HepG2 (cell line): ENCODE measurements around the gene ROMO1. TPM values are rescaled to one million over a fixed set of nuclear protein-coding genes. Genes with fewer than 3 reads are reported as not detected.
A peak's percentile ranks its signal among the peaks of the same experiment; 100 is the strongest.

ENCODE experiments used
- ARHGAP35 ChIP-seq: sonication (generic); formaldehyde crosslinking; IDR thresholded peaks from 2 replicates; pipeline ENCODE4 v1.9.0; 2022; ENCODE audit warnings: mild to moderate bottlenecking, inconsistent platforms, moderate library complexity, missing genetic modification reagents, borderline replicate concordance
- ARNT2 ChIP-seq: sonication (generic); formaldehyde crosslinking; IDR thresholded peaks from 2 replicates; pipeline ENCODE4 v1.8.0; 2022; ENCODE audit warnings: mild to moderate bottlenecking, low read depth, missing genetic modification reagents, moderate library complexity
- ATAD3A ChIP-seq: sonication (generic); formaldehyde crosslinking; IDR thresholded peaks from 2 replicates; pipeline ENCODE4 v1.4.0; 2020; ENCODE audit warnings: missing genetic modification reagents
- BRCA1 ChIP-seq: sonication (generic); formaldehyde crosslinking; IDR thresholded peaks from 2 replicates; pipeline ENCODE4 v1.4.0; 2020; ENCODE audit warnings: missing genetic modification reagents
- BRD4 ChIP-seq: sonication (generic); formaldehyde crosslinking; IDR thresholded peaks from 2 replicates; pipeline ENCODE4 v1.4.0; 2020; ENCODE audit warnings: missing genetic modification reagents
- DDIT3 ChIP-seq: sonication (generic); formaldehyde crosslinking; IDR thresholded peaks from 2 replicates; pipeline ENCODE4 v1.4.0; 2020; ENCODE audit warnings: mild to moderate bottlenecking, missing genetic modification reagents
- FOXP1 ChIP-seq, 2 experiments: fragments of 450-650 bp in 1 of 2; IDR thresholded peaks; 2 replicates each; pipeline ENCODE4 v1.6.1; 2017 to 2018; ENCODE audit warnings: antibody characterized with exemption in 1 of 2
- NFKBIZ ChIP-seq: IDR thresholded peaks from 2 replicates; pipeline ENCODE4 v1.6.1; 2018; ENCODE audit warnings: missing genetic modification reagents, missing compliant biosample characterization
- NFYC ChIP-seq: IDR thresholded peaks from 2 replicates; pipeline ENCODE4 v1.6.1; 2016; ENCODE audit warnings: missing genetic modification reagents, missing compliant biosample characterization
- POLR2A ChIP-seq, 2 experiments: IDR thresholded peaks; 2 replicates each; pipeline ENCODE4 v1.6.1; 2011; ENCODE audit warnings: low read depth in 2 of 2, low read length in 2 of 2, mild to moderate bottlenecking in 1 of 2, moderate library complexity in 1 of 2; ENCODE audit not compliant: insufficient read depth in 1 of 2
- RCOR2 ChIP-seq: IDR thresholded peaks from 2 replicates; pipeline ENCODE4 v1.6.1; 2016; ENCODE audit warnings: missing biosample characterization, missing genetic modification reagents
- SCMH1 ChIP-seq: sonication (generic); formaldehyde crosslinking; IDR thresholded peaks from 2 replicates; pipeline ENCODE4 v1.9.0; 2021; ENCODE audit warnings: missing genetic modification reagents, mild to moderate bottlenecking, borderline replicate concordance
- SRF ChIP-seq: IDR thresholded peaks from 2 replicates; pipeline ENCODE4 v1.6.1; 2011; ENCODE audit warnings: mild to moderate bottlenecking, low read depth, low read length, moderate library complexity
- UBTF ChIP-seq: sonication (generic); formaldehyde crosslinking; IDR thresholded peaks from 2 replicates; pipeline ENCODE4 v1.4.0; 2020; ENCODE audit warnings: mild to moderate bottlenecking, missing genetic modification reagents
- ZBTB39 ChIP-seq: sonication (generic); formaldehyde crosslinking; IDR thresholded peaks from 2 replicates; pipeline ENCODE4 v1.5.0; 2020; ENCODE audit warnings: missing genetic modification reagents
- ZBTB44 ChIP-seq: sonication (generic); formaldehyde crosslinking; IDR thresholded peaks from 2 replicates; pipeline ENCODE4 v1.4.0; 2020; ENCODE audit warnings: missing genetic modification reagents
- ZBTB7B ChIP-seq: sonication (generic); formaldehyde crosslinking; IDR thresholded peaks from 2 replicates; pipeline ENCODE4 v1.4.0; 2020; ENCODE audit warnings: missing genetic modification reagents
- ZFP90 ChIP-seq: sonication (generic); formaldehyde crosslinking; IDR thresholded peaks from 2 replicates; pipeline ENCODE4 v1.8.0; 2022; ENCODE audit warnings: missing genetic modification reagents, mild to moderate bottlenecking, inconsistent platforms, borderline replicate concordance
- ZNF224 ChIP-seq: sonication (generic); formaldehyde crosslinking; IDR thresholded peaks from 2 replicates; pipeline ENCODE4 v1.5.0; 2020; ENCODE audit warnings: mild to moderate bottlenecking, missing genetic modification reagents
- ZNF274 ChIP-seq: sonication (generic); formaldehyde crosslinking; IDR thresholded peaks from 2 replicates; pipeline ENCODE4 v1.5.1; 2020; ENCODE audit warnings: mild to moderate bottlenecking, missing genetic modification reagents
- ZNF326 ChIP-seq: sonication (generic); formaldehyde crosslinking; IDR thresholded peaks from 2 replicates; pipeline ENCODE4 v1.4.0; 2020; ENCODE audit warnings: missing genetic modification reagents, borderline replicate concordance
- ZNF674 ChIP-seq: sonication (generic); formaldehyde crosslinking; IDR thresholded peaks from 2 replicates; pipeline ENCODE4 v1.5.0; 2020; ENCODE audit warnings: low read depth, mild to moderate bottlenecking, missing genetic modification reagents
- polyA plus RNA-seq, 8 experiments: library from polyadenylated mRNA; depleted of rRNA in 3 of 8; stranded (reverse) in 7 of 8; unstranded in 1 of 8; fragments of >200 nt; fragmentation: Illumina TruSeq in 4 of 8; extraction: Trizol in 4 of 8; gene quantifications; 2 replicates each; pipeline versions ENCODE4 v1.2.1 to v1.2.3, GENCODE V29; 2011 to 2016; ENCODE audit warnings: low read depth in 4 of 8, missing spikeins in 1 of 8, mixed read lengths in 1 of 8; ENCODE audit not compliant: insufficient read depth in 1 of 8
- total RNA-seq, 5 experiments: library from RNA; depleted of rRNA; stranded (reverse); fragments of >200 nt; fragmentation: Illumina TruSeq; extraction: Trizol; gene quantifications; 2 replicates each; pipeline ENCODE4 v1.2.3, GENCODE V29; 2016; ENCODE audit warnings: low read depth in 1 of 5

The ROMO1 gene
- total and polyA plus RNA-seq, 2 of the 13 experiments (the other 11 are each of a cell fraction or from before 2014, with no cell fraction given), result 636 to 755 TPM

GRCh38 chr20:35664466-35665206 is 34.6 kb upstream of the ROMO1 start, which contains the start of the genes CPNE1 and RBM12 (continued):
- TF ChIP-seq SCMH1 (CRISPR knock-in tag) (no peak), ZNF224 (CRISPR knock-in tag) (peak; percentile 96), BRD4 (CRISPR knock-in tag) (peak; percentile 98), ZBTB39 (CRISPR knock-in tag) (peak; percentile 69; the same call in 1 of the 2 replicates), ZNF274 (CRISPR knock-in tag) (peak; percentile 99), ZFP90 (peak; percentile 96), SRF (peak; percentile 52; the same call in 1 of the 2 replicates), POLR2A (IDR thresholded peaks at IDR 0.05; ENCODE audit: insufficient read depth in 1 of 2, low read depth in 2 of 2, low read length in 2 of 2) (peak; percentile 96 to 99), NFKBIZ (CRISPR knock-in tag) (peak; percentile 94), ZNF674 (CRISPR knock-in tag) (0 out of 2 replicates have a peak, but pooled peaks have one; percentile 7), NFYC (CRISPR knock-in tag) (no peak; the same call in 1 of the 2 replicates), ARHGAP35 (peak; percentile 89), ZBTB44 (CRISPR knock-in tag) (0 out of 2 replicates have a peak, but pooled peaks have one; percentile 91), ATAD3A (no peak; the same call in 1 of the 2 replicates), RCOR2 (no peak; the same call in 1 of the 2 replicates), DDIT3 (CRISPR knock-in tag) (no peak), ARNT2 (peak; percentile 99), ZBTB7B (CRISPR knock-in tag) (peak; percentile 25; the same call in 1 of the 2 replicates), ZNF326 (CRISPR knock-in tag) (no peak), FOXP1 (IDR thresholded peaks at IDR 0.05) (no peak), FOXP1 (CRISPR knock-in tag; IDR thresholded peaks at IDR 0.05) (no peak), UBTF (CRISPR knock-in tag) (peak; percentile 98), BRCA1 (CRISPR knock-in tag) (peak; percentile 68; the same call in 1 of the 2 replicates)
